GM06990 (cell line): ENCODE results near the gene GALNT18.

Experiments
- DNase-seq: peaks from one replicate; pipeline ENCODE4 v3.0.0-alpha.2; 2011; ENCODE audit not compliant: insufficient read length; ENCODE audit errors: extremely low read depth
- H3K27me3 ChIP-seq: replicated peaks from 2 replicates; pipeline ENCODE4 v1.6.0; 2011; ENCODE audit warnings: low read length; ENCODE audit not compliant: control insufficient read depth, insufficient read depth
- H3K36me3 ChIP-seq: 2 replicates; pipeline ENCODE4 v1.5.1; 2011; ENCODE audit warnings: low read length; ENCODE audit not compliant: control insufficient read depth, insufficient read depth
- H3K4me3 ChIP-seq: replicated peaks from 2 replicates; pipeline ENCODE4 v1.5.1; 2011; ENCODE audit warnings: low read depth, mild to moderate bottlenecking, control low read depth, low read length
- TF ChIP-seq, protein P1 (sequence below): IDR thresholded peaks from 2 replicates; pipeline ENCODE4 v1.5.1; 2011; ENCODE audit warnings: low read length, control low read depth, mild to moderate bottlenecking, inconsistent platforms; ENCODE audit not compliant: insufficient read depth, poor library complexity, severe bottlenecking

GALNT18 gene

DNA sequence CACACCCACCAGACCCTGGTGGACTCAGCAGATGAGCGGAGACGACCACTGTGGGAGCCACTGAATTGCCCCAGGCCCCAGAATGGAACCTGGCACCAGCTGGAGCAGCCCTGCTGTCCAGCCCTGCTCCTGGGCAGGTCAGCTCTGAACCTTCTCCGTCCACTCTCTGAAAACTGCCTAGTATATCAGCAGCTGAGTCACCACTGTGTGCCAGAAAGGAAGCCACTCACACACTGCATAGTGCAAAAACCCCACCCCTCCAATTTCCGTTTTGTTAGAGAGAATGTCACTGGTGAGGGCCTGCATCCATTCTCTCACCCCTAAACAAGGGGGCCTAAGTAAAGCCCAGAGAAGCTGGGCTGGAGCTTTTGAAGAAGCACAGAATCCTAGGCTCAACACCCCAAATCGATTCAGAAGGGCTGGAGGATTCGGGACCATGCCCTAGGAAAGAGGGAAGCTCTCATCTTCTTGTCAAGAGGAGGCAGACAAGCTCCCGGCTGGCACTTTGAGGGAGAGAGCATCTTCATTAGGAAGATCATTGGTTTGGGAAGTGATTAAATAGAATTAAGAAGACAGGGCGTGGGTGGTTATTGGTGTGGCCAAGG lies 44.5 kb downstream of the GALNT18 start:
- Histone ChIP-seq H3K36me3 (no peaks in the 10 kb centered on the region), H3K27me3 (no peaks in the 10 kb centered on the region), H3K4me3 (no peak overlapping the region)
- no peak for DNase-seq
- TF ChIP-seq, protein P1, sequence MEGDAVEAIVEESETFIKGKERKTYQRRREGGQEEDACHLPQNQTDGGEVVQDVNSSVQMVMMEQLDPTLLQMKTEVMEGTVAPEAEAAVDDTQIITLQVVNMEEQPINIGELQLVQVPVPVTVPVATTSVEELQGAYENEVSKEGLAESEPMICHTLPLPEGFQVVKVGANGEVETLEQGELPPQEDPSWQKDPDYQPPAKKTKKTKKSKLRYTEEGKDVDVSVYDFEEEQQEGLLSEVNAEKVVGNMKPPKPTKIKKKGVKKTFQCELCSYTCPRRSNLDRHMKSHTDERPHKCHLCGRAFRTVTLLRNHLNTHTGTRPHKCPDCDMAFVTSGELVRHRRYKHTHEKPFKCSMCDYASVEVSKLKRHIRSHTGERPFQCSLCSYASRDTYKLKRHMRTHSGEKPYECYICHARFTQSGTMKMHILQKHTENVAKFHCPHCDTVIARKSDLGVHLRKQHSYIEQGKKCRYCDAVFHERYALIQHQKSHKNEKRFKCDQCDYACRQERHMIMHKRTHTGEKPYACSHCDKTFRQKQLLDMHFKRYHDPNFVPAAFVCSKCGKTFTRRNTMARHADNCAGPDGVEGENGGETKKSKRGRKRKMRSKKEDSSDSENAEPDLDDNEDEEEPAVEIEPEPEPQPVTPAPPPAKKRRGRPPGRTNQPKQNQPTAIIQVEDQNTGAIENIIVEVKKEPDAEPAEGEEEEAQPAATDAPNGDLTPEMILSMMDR, result no peak

- Histone ChIP-seq H3K36me3 (no peaks in the 10 kb centered on the region), H3K4me3 (no peak overlapping the region), H3K27me3 (no peaks in the 10 kb centered on the region)
- no peak for DNase-seq
- TF ChIP-seq, protein P1, result no peak
Measured at GRCh38 chr11:11574373-11575287, 47.2 kb downstream of the GALNT18 start.

DNA sequence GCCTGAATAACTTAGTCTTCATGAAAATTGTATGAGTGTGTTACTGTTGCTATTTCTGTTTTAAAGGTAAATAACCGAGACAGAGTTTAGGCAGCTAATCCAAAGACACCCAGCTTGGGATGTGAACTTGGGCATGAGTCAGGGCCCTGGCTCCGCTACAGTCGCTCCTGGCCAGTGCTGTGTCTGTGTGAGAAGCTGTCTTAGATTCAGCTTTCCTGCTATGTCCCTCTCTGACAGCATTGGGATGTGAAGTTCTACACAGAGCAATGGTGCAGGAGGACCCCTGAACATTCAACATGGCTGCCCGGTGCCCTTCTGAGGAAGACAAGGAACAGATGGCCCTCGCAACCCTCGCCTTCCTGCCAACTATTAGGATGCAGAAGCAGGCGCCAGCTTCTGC lies 49.4 kb downstream of the GALNT18 start:
- no peaks in the 10 kb centered on the region for H3K27me3 ChIP-seq
- no peak for DNase-seq
- no peak overlapping the region for H3K4me3 ChIP-seq
- TF ChIP-seq, protein P1, result no peak
- H3K36me3 ChIP-seq, result no peaks in the 10 kb centered on the region

- no peaks in the 10 kb centered on the region for H3K27me3 ChIP-seq
- H3K4me3 ChIP-seq, result no peak overlapping the region
- no peaks in the 10 kb centered on the region for H3K36me3 ChIP-seq
- DNase-seq, result no peak
- TF ChIP-seq, protein P1, result no peak
Measured at GRCh38 chr11:11571893-11572292, 49.9 kb downstream of the GALNT18 start.

GRCh38 chr11:11570823-11571222 lies 51.0 kb downstream of the GALNT18 start:
- Histone ChIP-seq H3K27me3 (no peaks in the 10 kb centered on the region), H3K36me3 (no peaks in the 10 kb centered on the region), H3K4me3 (no peak overlapping the region)
- DNase-seq, result no peak
- TF ChIP-seq, protein P1, result no peak
